AG04449 (cell line): ENCODE data around the gene SCFD2.

Experiments used
- CTCF ChIA-PET: fragments of 350-600 bp; formaldehyde crosslinking; extraction: SDS; loops from one replicate; lab custom pipeline; 2021; ENCODE audit warnings: antibody characterized with exemption; lab: Yijun Ruan, JAX
- POLR2A ChIA-PET: fragments of 400-600, 350-600 bp; formaldehyde crosslinking; extraction: SDS; loops from one replicate; lab custom pipeline; 2020; ENCODE audit warnings: antibody characterized with exemption, inconsistent platforms; lab: Yijun Ruan, JAX
- DNase-seq: peaks from one replicate; pipeline ENCODE4 v3.0.0-alpha.2; 2010; ENCODE audit warnings: low read depth, low spot score
- H3K4me3 ChIP-seq: 2 replicates; pipeline ENCODE4 v1.5.1; 2011; ENCODE audit warnings: low read depth, mild to moderate bottlenecking, control low read depth, low read length
- TF ChIP-seq, protein P1 (sequence below): IDR thresholded peaks from one replicate; pipeline ENCODE4 v1.5.1; 2011; ENCODE audit warnings: mild to moderate bottlenecking, moderate library complexity, low read length, control low read depth, inconsistent platforms; ENCODE audit not compliant: insufficient read depth; ENCODE audit errors: missing control alignments

Gene SCFD2

DNA sequence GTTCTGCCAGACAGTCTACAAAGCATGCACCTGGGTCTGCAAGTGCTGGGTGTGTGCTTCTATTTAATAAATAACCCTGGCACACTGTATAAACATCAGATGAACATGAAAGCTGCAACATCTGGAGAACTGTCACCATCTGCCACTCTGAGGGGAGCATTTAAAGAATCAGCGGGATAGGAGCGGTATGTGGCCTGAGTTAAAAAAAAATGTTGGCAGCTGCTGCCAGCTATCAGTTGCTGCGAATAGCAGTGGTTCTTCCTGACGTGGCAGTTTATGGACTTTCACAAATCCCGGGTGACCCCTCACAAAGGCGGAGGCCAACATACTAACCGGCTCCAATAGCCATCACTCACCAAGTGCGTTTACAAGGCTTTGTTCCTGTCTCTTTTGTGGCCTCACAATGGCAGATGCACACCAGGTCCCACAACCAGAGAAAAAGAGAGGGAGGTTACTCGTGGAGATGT, 408.6 kb downstream of the SCFD2 start:
- CTCF ChIA-PET = interaction anchor here (1.2 kb wide), 1 partner anchor 412 kb away, joined by 3 read pairs; no protein-coding TSS in a partner anchor
- DNase-seq = no peak
- POLR2A ChIA-PET = no interaction called here
- no peak overlapping the region for H3K4me3 ChIP-seq
- TF ChIP-seq, protein P1, sequence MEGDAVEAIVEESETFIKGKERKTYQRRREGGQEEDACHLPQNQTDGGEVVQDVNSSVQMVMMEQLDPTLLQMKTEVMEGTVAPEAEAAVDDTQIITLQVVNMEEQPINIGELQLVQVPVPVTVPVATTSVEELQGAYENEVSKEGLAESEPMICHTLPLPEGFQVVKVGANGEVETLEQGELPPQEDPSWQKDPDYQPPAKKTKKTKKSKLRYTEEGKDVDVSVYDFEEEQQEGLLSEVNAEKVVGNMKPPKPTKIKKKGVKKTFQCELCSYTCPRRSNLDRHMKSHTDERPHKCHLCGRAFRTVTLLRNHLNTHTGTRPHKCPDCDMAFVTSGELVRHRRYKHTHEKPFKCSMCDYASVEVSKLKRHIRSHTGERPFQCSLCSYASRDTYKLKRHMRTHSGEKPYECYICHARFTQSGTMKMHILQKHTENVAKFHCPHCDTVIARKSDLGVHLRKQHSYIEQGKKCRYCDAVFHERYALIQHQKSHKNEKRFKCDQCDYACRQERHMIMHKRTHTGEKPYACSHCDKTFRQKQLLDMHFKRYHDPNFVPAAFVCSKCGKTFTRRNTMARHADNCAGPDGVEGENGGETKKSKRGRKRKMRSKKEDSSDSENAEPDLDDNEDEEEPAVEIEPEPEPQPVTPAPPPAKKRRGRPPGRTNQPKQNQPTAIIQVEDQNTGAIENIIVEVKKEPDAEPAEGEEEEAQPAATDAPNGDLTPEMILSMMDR = no peak

DNA sequence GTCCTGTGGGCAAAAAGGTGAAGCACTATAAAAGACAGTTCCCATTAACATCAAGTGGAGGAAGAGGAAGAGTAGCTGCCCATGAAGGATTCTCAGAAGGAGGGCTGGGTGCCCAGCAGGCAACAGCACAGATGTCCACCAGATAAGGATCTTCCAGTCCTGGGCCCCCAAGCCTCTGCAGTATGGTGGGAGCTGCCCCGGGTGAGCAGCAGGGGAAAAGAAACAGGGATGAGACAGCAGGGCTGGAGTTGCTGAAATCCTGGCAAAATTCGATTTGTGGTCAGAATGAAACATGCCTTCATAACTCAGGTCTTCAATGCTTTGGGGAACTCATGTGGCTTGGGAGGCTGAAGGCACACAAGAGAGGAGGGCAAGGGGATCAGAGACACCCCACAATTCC, 409.2 kb downstream of the SCFD2 start:
- H3K4me3 ChIP-seq = no peak overlapping the region
- TF ChIP-seq, protein P1 = no peak
- CTCF ChIA-PET = interaction anchor here (0.9 to 1.2 kb wide), 3 partner anchors 27 to 411 kb away, joined by 3 to 5 read pairs (median 3); no protein-coding TSS in a partner anchor
- POLR2A ChIA-PET = no interaction called here
- DNase-seq = no peak

DNA sequence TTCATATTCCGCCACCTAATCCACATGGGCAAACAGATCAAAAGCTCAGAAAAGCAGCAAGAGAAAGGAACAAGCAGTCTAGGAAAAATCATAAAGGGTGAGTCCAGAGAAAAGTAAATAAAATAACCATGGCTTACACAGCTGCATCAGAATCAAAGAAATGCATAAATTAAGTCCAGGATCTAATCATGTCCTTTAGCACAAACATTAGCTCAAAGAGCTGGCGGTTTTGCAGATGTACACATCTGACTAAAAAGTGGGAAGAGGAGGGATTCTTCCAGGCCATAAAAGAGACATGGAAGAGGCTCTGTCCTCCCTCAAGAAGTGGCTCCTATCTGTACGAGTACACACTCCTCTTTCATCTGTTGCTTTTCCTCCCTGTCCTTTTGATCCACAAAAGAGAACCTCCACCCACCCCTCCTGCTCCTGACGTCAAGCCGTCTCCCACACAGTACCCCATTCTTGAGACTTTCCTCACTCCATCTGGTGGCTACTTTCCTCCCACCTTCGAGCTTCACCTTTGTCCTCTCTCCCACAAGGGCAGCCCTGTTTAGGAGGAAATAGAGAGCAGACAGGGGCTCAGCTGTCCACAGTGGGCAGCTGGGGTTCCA, 411.2 kb downstream of the SCFD2 start:
- ChIA-PET CTCF (interaction anchor here (1.1 to 1.2 kb wide), 2 partner anchors 9 to 29 kb away, joined by 3 to 4 read pairs; no protein-coding TSS in a partner anchor), POLR2A (no interaction called here)
- DNase-seq = no peak
- TF ChIP-seq, protein P1 = no peak
- no peak overlapping the region for H3K4me3 ChIP-seq

DNA sequence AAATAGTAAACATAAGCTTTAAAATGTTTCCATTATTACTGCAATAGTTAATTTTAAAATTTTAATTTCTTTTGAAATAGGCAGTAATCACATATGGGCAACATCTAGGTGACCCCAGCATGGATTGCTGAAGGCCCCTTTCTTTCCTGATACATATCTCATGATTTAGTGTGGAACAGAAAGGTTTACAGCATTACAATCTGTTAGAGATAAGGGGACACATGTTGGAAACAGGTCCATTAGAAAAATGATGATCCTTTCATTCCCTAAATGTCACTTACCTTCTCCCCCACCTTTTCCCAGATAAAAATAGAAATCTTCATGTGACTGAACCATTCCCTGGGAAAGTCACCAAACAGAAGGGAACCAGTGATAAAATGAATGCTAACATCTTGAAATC, 413.3 kb downstream of the SCFD2 start:
- ChIA-PET POLR2A (no interaction called here), CTCF (interaction anchor here (0.7 to 1.1 kb wide), 2 partner anchors 10 to 40 kb away, joined by 3 to 4 read pairs; no protein-coding TSS in a partner anchor)
- no peak overlapping the region for H3K4me3 ChIP-seq
- DNase-seq = no peak
- TF ChIP-seq, protein P1 = no peak

DNA sequence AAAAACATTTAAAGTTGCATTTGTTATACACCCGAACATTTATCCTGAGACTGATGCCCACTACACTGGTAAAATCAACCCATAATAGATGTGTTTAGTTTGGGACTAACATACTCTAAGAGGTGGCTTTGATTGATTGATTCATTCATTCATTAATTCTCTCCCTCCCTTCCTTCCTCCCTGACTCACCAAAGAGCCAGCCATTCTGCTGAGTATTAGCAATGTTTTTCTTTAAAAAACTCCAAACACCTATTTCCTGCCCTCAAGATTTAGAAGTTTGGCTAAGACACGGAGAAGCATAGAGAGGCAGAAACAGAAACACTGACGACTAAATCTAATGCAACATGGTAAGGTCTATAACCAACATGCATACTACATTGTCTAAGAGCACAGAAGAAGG, 414.8 kb downstream of the SCFD2 start:
- CTCF ChIA-PET = no interaction called here
- POLR2A ChIA-PET = interaction anchor here (0.5 to 0.6 kb wide), 3 partner anchors 103 to 406 kb away, joined by 3 to 4 read pairs (median 3); no protein-coding TSS in a partner anchor
- no peak for DNase-seq
- TF ChIP-seq, protein P1 = no peak
- H3K4me3 ChIP-seq = no peak overlapping the region

DNA sequence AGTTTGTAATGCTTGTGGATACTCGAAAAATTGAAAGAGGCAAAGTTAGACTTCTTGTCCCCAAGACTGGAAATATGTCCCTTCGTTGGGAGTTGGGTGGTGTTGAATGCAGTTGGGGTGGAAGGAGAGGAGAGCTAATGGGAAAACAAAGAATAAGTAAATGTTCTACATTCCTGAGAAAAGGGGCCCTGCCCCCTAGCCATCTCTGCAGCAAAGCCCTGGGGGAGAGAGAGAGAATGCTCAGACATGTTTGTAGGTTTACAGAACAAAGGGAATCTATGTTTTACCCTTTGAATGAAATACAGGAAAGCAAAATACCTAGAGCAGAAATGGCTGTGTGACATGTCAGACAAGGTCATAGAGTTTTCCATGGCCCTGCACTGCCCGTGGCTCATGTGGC, 415.6 kb downstream of the SCFD2 start:
- ChIA-PET POLR2A (no interaction called here), CTCF (no interaction called here)
- TF ChIP-seq, protein P1 = no peak
- no peak for DNase-seq
- no peak overlapping the region for H3K4me3 ChIP-seq
